Activated CD4-positive, alpha-beta T cell treated with anti-CD3 and anti-CD28 coated beads, Interleukin-2, amount 50 U/mL, for 24 hours (primary cell): Measurements from ENCODE around the gene CDIPT.
A peak's percentile ranks its signal among the peaks of the same experiment; 100 is the strongest.
"Not testable (repeated sequence)": the region's sequence is repeated elsewhere in the genome, so short reads cannot be mapped to it uniquely, and the experiment has no call there.

Source experiments
- DNase-seq, 2 donors: peaks; one replicate each; pipeline ENCODE4 v3.0.0-alpha.2; 2020; ENCODE audit warnings: low read depth in 1 of 2, low spot score in 1 of 2

CDIPT gene

DNA sequence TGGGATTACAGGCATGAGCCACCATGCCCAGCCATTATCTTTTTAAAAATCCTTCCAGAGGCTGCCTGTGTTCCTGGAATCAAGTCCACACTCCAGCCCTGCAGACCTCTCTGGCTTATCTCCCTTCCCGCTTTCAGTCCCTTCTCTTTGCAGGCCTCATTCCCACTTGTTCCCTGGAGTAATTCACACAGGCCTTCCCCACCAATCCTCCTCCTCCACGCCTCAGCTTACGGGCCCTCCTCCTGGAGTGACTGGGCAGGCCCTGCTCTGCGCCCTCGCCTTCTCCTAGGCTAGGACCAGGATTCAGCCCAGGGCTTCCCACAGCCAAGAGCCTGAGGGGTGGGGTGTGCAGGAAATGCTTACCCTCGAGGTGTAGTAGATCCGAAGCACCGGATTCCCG is 2.8 kb downstream of the CDIPT start:
- DNase-seq: no peak

DNA sequence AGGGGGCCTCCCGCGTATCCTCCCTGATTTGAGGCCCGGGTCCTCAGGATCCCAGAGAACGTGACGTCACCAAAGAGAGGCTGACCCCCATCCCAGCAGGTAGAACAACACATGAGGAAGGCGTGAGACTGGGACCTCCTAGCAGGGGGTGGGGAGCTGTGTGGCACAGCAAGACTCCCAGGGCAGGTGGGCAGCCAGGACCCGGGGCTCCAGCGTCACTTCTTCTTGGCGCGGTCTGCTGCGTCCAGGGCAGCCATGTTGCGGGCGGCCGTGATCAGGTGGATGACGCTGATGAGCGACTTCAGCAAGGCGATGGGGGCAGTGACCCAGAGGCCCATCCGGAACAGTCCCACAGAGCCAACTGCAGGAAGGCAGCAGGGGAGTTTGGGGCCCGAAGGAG is 4.1 kb downstream of the CDIPT start:
- DNase-seq: no peak

DNA sequence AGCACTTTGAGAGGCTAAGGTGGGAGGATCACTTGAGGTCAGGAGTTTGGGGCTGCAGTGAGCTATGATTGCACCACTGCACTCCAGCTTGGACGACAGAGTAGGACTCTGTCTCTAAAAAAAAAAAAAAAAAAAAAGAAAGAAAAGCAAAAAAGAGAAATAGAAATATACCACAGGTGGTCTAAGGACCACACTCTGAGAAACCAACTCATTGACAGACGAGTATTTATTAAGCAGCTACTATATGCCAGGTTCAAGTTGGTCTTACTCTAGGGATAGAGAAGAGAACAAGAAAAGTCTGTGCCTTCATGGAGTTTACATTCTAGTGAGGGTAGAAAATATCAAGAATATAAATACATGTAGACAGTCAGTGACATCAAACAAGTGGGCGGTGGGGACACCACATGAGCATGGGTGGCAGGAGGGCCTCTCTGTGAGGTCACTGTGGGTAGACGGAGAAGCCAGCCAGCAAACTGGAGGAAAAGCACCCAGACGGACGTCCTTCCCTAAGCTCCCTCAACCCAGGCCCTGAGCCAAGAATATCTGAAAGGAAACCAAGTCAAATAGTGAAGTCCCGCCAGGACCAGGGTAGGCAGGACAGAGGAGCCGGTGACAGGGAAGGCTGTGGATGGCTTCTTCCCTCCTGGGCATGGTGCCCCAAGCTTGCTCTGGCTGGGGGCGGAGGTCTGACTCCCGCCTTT is 4.7 kb downstream of the CDIPT start:
- no peak for DNase-seq

DNA sequence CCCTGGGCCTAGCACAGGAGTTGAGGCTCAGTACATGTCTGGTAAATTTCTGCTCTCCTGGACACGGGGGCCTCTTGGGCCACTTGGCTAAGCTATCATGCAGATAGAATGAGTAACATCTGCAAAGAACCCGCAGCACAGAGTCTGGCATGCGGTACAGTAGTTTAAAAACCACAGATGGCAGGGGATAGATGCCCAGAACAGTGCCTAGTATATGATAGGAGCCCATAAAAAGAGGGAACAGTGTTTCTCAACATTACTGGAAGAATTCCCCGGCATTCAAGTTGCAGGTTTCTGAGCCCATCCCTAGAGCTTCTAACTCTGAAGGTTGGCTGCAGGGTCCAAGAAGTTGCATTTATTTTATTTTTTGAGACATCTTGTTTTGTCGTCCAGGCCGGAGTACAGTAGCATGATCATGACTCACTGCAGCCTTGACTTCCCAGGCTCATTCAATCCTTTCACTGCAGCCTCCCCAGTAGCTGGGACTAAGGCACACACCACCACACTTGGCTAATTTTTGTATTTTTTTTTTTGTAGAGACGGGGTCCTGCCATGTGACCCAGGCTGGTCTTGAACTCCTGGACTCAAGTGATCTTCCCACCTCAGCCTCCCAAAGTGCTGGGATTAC is 5.8 kb downstream of the CDIPT start:
- no peak for DNase-seq

DNA sequence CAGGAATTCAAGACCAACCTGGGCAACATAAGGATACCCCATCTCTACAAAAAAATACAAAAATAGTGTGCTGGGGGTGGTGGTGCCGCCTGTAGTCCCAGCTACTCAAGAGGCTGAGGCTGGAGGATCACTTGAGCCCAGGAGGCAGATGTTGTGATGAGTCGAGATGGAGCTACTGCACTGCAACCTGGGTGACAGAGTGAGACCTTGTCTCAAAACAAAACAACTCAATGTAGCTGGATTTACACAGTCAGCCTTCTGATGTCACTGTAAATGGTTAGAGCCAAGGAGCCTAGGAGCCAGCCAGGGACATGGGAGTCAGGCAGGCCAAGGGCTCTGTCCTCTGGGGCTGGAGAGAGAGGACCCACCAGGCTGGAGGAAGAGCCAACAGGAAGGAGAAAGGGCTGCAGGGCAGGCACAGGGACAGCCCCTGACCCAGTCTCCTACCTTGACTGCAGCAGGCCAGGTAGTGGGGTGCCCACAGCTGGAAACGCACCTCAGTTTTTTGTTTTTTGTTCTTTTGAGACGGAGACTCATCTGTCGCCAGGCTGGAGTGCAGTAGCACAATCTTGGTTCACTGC is 8.4 kb downstream of the CDIPT start:
- DNase-seq: no peak

DNA sequence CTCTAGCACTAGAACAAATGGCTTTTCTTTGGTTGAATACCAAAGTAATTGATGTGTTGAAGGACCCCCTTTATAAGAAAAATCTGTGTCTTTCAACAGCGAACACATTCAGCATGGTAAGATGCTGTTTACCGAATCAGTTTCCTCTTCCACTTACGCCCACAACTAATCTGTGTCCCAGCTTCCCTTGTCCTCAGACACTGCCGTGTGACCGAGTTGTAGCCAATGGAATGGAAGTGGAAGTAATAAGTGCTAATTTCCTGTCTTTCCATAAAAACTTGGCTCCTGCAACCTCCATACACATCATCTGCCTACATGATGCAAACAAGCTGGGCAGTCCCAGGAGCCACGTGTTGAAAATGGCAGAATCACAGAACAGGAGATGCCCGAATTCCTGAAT is 10.4 kb downstream of the CDIPT start:
- DNase-seq: no peak

DNA sequence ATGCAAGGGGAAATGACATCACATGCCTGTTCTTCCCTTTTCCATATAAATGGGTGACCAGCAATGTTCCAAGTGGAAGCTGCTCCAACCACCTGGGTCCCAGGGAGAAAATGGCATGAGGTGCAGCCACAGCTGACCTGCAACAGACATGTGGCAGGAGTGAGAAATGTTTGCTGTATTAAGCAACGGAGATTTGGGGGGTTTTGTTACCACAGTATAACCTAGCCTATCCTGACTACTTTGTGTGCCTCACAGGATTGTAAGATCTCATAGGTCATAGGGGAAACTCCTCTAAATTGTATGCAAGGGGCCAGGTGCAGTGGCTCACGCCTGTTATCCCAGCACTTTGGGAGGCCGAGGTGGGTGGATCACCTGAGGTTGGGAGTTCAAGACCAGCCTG is 12.0 kb downstream of the CDIPT start:
- DNase-seq: no peak

DNA sequence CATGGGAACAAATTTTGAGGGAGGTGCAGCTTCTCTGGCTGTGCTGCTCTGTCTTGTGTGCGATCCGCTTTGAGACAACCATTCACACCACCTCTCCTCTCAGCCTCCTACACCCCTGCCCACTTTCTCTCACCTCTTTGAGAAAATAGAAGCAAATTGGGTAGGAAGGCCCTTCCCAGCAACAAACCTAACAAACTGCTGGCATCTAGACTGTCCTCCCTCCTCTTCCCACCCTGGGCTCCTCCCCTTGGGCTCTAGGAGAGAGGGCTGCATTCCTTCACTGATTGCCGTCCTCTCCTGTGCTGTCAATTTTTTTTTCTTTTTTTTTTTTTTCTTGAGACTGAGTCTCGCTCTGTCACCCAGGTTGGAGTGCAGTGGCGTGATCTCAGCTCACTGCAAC is 13.5 kb downstream of the CDIPT start:
- no peak for DNase-seq

DNA sequence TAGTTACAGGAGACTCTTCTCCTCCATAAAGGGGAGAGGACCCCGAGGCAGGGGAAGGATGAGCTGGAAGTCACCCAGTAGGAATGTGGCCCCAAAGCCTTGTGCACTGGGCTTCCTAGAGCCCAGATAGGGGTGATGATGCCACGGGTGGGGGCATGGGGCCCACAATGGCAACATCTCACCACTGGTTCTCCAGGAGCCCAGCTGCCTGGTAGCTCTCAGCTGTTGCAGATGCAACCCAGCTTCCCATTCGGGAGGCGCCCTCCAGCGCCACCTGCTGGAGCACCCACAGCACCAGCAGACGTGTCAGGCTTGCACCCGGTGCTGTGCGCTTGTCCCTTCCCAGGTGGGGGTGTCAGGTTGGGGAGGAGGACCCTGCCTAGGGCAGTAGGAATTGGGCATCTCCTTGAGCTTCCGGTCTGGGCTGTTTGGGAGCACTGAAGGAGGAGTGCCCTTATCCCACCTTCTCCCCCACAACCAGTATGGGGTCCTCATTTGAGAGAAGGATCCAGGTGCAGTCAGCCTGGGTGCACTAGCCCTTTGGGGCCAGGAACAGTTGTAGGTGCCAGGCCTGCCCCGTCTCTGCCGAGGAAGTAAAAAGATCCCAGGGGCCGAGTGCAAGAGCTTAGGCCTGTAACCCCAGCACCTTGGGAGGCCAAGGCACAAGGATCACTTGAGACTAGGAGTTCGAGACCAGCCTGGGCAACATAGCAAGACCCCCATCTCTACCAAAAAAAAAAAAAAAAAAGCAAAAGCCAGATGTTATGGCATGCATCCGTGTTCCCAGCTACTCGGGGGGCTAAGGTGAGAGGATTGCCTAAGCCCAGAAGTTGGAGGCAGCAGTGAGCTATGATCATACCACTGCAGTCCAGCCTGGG is 14.4 kb downstream of the CDIPT start:
- peak; percentile 71 to 74 for DNase-seq

DNA sequence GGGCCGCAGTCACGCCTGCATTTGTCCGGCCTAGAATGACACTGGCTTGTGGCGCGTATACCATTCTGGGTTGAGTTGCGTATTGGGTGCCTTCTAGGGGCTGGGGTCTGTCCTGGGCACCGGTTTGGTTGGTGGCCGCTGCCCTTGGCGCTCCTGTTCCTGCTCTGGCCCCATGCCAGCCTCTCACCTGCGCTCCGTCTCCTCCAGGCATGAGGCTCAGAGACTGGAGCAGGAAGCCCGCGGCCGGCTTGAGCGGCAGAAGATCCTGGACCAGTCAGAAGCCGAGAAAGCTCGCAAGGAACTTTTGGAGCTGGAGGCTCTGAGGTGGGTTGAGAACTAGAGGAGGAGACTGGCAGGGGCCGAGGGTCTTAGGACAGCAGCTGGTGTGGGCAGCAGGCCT is 17.4 kb downstream of the CDIPT start:
- DNase-seq: no peak

DNA sequence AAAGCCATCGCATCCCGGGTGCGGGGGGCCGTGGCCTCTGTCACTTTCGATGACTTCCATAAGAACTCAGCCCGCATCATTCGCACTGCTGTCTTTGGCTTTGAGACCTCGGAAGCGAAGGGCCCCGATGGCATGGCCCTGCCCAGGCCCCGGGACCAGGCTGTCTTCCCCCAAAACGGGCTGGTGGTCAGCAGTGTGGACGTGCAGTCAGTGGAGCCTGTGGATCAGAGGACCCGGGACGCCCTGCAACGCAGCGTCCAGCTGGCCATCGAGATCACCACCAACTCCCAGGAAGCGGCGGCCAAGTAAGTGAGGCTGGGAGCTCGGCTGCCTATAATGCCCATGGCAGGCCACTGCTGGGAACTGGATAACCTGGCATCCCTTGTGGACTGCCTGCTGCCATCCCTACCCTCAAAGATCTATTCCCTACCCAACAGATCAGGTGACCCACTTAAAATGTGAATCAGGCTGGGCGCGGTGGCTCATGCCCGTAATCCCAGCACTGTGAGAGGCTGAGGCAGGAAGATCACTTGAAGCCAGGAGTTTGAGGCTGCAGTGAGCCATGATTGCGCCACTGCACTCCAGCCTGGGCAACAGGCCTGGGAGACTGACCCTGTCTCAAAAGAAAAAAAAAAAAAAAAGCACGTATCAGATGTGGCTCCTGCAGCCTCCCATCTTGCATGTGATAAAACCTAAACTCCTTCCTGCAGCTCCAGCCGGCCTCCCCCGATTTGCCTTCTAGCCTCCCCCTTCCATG is 18.3 kb downstream of the CDIPT start:
- DNase-seq: no peak

DNA sequence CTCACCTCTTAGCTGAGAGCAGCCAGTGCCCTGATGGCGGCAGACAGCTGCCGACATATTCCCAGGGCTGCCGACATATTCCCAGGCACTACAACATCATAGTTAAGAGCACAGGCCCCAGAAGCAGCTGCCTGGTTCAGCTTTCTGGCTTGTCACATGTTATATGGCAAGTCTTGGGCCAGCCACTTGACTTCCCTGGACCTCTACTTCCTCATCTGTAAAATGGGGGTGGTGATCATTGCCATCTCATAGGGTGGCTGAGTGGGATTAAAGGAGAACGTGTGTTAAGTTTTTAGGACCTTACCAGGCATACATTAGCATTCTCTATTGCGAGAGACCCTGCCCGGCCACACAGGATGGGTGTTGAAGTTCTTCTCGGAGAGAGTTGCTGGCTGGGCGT is 19.1 kb downstream of the CDIPT start:
- no peak for DNase-seq

DNA sequence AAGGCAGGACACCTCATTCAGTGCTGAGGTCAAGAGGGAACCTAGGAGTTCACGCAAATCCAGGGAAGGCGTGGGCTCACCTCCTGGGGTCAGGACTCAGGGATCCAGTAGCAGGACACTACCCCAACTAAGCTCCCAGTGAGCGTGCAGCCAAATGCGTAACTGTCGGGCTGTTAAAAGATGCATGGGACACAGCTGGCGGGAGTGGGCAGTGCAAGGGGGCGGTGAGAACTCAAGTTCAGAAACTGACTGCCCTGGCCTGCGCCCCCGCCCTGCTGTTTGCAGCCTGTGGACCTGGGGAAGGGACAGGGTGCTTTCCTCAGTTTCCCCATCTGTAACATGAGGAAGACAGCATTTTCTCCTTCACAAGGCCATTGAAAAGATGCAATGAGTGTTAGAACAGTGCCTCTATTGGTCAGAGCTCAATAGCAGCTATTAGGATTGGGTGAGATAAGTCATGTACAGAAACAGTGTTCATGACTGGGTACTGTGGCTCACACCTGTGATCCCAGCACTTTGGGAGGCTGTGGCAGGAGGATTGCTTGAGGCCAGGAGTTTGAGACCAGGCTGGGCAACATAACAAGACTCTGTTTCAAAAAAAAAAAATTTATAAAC is 20.2 kb downstream of the CDIPT start:
- no peak for DNase-seq

DNA sequence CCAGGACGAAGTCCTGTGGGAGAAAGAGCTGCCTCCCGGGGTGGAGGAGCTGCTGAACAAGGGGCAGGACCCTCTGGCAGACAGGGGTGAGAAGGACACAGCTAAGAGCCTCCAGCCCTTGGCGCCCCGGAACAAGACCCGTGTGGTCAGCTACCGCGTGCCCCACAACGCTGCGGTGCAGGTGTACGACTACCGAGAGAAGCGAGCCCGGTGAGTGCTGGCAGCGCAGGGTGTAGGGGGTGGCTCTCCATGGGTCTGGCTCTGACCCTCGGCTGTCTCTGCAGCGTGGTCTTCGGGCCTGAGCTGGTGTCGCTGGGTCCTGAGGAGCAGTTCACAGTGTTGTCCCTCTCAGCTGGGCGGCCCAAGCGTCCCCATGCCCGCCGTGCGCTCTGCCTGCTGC is 21.4 kb downstream of the CDIPT start:
- DNase-seq: no peak

DNA sequence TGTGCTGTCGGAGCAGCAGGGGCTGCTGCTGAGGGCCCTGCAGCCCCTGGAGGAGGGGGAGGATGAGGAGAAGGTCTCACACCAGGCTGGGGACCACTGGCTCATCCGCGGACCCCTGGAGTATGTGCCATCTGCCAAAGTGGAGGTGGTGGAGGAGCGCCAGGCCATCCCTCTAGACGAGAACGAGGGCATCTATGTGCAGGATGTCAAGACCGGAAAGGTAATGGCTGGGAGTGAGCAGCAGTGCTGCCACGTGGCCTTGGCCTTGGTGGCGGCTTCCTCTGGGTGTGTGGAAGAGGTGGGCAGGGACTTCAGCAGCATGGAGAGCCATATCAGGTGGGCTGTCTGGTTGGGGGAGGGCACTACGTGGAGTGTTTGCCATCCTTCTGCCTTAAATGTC is 22.8 kb downstream of the CDIPT start:
- DNase-seq: no peak

DNA sequence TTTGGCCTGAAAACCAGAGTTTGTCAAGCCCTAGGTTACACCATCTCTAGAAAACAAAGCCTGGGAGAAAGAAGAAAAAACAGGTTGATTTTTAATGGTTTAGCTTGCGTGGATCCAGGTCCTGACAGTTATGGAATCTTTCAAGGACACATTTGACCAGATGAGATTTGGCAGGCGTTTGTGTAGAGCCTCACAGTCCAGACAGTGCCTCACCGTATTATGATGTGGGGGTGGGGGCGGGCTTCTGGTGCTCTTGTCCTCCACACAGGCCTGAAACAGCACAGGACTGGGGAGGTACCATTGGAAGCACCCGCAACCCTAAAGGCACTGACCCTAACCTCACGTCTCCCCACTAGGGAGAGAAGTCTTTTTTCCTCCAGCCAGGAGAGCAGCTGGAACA is 23.2 kb downstream of the CDIPT start:
- DNase-seq: no peak

DNA sequence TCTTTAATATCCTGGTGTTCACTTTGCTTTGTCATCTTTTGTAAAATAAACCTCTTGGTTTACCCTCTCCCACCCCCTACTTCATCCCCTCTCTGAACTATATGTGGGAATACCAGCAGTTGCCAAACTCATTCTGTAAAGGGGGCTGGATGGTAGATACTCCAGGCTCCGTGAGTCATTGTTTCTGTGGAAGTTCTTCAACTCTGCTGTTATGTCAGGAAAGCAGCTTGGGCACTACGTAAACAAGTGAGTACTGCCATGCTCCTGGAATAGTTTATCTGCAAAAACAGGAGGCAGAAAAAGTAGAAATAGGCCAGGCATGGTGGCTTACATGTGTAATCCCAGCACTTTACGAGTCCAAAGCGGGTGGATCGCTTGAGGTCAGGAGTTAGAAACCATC is 25.2 kb downstream of the CDIPT start:
- no peak for DNase-seq

DNA sequence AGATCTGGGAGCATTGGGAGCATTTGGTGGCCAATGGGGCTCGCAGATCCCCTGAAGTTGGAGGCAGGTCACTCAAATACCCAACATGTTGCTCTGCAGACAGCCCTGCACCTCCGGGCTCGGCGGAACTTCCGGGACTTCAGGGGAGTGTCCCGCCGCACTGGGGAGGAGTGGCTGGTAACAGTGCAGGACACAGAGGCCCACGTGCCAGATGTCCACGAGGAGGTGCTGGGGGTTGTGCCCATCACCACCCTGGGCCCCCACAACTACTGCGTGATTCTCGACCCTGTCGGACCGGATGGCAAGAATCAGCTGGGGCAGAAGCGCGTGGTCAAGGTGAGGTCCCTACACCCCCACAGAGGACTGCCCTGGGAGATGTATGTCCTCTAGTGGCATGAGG is 26.4 kb downstream of the CDIPT start:
- no peak for DNase-seq

DNA sequence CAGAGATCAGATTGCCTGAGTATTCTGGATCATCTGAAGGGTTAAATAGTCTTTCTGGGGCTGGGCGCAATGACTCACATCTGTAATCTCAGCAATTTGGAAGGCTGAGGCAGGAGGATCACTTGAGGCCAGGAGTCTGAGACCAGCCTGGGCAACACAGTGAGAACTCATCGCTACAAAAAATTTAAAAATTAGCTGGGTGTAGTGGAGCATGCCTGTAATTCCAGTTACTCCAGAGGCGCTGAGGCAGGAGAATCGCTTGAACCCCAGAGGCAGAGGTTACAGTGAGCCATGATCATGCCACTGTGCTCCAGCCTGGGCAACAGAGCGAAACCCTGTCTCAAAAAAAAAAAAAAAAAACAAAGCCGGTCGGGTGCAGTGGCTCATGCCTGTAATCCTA is 27.1 kb downstream of the CDIPT start:
- DNase-seq: no peak

DNA sequence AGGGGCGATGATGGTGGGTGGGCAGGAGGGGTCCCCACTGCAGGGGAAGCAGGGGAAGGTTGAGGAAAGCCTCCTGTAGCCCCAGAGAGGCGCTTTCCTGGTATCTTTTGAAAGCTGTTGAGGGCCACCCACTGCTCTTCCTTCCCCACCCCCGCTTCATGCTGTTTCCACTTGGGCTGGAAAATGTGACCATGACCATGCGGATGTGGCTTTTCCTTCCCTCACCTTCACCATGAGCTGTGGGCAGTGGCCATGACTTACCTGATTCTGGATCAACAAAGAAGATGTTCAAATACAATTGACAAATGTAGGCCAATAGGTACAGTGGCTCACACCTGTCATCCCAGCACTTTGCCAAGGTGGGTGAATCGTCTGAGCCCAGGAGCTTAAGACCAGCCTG is 28.9 kb downstream of the CDIPT start:
- DNase-seq: no peak

DNA sequence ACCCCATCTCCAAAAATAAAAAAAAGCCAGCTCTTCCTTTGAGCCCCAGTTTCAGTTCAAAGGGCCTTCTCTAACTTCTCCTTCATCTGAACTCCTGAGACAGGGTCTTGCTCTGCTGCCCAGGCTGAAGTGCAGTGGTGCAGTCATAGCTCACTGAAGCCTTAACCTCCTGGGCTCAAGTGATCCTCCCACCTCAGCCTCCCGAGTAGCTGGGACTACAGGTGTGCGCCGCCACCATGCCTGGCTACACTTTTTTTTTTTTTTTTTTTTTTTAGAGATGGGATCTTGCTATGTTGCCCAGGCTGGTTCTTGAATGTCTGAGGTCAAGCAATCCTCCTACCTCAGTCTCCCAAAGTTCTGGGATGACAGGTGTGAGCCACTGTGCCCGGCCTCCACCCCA is 29.8 kb downstream of the CDIPT start:
- not testable (repeated sequence) for DNase-seq
